GM12891 (cell line): ENCODE measurements around the gene GMPR.

Source experiments
- PAX5 ChIP-seq: IDR thresholded peaks from 2 replicates; pipeline ENCODE4 v1.6.1; 2011; ENCODE audit warnings: low read length, moderate library complexity, mild to moderate bottlenecking; ENCODE audit not compliant: insufficient read depth, severe bottlenecking
- POLR2A ChIP-seq: IDR thresholded peaks from 2 replicates; pipeline ENCODE4 v1.6.1; 2011; ENCODE audit warnings: low read depth, low read length, control low read depth
- POLR2AphosphoS5 ChIP-seq: IDR thresholded peaks from 2 replicates; pipeline ENCODE4 v1.6.1; 2011; ENCODE audit warnings: low read depth, low read length, control low read depth
- SPI1 ChIP-seq: IDR thresholded peaks from 2 replicates; pipeline ENCODE4 v1.6.1; 2011; ENCODE audit warnings: low read depth, low read length, control low read depth
- TAF1 ChIP-seq: IDR thresholded peaks from 2 replicates; pipeline ENCODE4 v1.6.1; 2011; ENCODE audit warnings: low read depth, low read length, control low read depth

- TF ChIP-seq POLR2A (no peak), TAF1 (no peak), POLR2AphosphoS5 (no peak), SPI1 (no peak), PAX5 (no peak)
These were observed 46.1 kb downstream of the GMPR start for GRCh38 chr6:16284472-16284871.
